NCI-H1105 treated with DMSO at 0.1 percent for 48 hours (cell line): Measurements from ENCODE around the gene WWOX.
A peak's percentile ranks its signal among the peaks of the same experiment; 100 is the strongest.

Source experiments
- DNase-seq: peaks from one replicate; lab custom pipeline; 2025; lab: John Stamatoyannopoulos, UW

WWOX gene

DNA sequence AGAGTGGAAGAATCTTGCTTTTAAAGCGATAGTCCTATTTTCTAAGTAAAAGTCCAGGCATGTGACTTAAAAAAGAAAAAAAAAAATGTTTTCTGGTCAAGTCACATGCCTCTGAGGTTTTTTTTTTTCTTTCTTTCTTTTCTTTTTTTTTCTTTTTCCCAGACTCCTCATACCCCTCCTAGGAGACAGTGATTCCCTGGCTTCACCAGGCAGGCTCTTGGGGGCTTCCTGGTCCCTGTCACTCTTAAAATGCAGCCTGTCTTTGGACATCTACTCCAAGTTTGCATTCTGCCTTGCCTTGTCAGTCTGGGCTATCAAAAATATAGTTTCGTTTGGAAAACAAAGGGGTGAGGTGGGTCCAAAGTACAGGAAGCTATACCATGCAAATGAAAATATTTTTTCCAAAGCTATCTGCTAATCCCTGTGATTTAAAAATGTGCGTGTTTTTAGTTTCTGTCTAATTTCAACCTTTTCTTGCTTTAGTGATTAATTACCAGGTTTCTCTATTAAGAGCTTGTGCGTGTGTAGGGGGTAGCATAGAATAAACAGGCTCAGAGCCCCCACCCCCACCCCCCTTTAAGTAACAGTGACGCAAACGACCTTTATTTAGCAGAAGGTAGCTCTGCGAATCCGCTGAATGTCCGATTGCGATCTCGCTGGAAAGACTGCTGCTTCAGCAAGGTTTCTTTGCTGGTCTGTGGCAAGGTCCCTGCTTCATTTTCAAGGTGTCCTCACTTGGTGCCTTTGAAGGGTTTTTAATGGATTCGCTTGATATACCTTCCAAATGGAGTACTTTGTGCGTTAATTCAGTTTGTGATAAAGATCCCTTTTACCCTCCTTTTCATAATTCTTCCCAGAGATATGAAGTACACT lies 510.2 kb downstream of the WWOX start:
- no peak for DNase-seq

DNA sequence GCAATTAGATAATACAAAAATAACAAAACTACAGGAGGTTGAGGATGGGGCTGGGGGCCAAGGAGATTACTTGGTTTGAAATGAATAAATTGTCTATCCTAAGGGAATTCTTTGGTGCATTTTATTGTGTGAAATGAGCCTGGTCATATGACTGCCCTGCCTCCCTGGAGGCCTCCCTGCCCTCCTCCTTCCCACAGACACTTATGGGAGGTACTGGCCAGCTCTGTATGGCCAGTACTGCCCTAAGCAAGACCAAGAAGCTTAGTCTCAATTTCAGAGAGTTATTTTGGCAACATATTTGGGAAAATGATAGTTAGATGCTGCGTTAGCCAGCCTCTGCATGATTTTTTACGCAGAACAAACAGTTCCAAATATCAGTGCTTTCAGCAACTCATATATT lies 511.9 kb downstream of the WWOX start:
- DNase-seq: no peak

DNA sequence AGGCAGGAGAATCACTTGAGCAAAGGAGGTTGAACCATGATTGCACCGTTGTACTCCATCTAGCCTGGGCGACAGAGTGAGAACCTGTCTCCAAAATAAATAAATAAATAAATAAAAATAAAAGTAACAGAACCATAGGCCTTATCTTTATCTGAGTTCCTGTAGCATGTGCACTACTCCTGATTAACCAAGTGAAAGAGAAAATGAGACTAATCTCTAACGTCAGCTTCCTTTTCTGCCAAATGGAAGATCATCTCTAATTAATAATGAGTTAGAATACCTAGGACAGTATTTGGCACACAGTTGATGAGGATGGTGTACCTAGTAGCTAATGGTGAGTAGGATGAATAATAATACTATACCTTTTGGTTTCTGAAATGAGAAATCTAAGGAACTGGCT lies 520.4 kb downstream of the WWOX start:
- no peak for DNase-seq

DNA sequence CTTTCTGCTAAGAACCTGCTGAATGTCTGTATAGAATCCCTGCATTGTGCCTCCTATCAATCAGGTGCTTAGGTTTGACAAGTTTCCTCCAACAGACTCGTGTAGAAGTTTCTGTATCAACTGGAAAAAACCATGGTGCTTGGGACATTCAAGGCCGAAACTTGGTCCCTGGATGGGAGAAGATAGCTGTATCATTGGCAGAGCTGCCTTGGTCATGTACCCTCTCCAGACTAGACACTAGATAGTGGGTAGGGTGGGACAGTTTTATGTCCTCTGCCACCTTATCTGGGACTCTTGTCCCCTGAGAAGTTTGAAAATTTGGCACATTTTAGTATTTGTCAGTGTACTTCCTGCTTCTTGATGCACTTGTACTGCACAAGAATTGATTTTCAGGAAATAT lies 520.8 kb downstream of the WWOX start:
- DNase-seq: no peak

DNA sequence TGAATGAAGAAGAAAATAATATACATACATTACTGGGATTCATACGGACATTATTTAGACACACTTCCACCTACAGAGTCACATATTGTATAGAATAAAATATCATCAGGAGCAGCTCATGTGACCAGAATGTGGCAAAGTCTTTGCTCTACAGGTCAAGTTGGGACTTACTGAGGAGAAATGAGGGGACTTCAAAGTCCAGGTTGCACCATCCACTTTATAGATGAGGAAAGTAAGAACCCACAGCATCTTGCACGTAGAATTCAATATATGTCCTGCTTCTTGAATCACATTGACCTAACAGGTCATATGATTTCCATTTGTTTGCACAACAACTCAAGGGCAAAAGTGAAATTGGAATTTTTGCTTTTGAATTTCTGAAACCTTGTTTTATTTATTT lies 524.3 kb downstream of the WWOX start:
- no peak for DNase-seq

DNA sequence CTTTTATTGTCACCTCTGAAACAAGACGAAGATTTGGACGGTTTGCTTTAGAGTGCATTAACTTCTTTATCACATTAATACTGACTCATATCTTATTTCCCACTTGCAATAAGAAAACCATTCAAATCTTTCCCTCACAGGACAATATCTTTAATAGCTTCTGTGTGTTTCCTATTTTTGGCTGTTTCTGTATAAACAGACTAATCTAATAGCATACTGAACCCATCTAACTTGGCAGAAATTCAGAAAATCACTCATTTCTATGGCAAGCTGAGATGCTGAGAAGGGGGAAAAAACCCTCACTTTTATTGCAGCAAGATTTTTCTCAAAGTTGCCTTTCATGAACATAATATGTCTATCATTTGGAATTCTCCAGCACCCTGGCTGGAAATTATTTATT lies 524.9 kb downstream of the WWOX start:
- DNase-seq: peak; percentile 32

DNA sequence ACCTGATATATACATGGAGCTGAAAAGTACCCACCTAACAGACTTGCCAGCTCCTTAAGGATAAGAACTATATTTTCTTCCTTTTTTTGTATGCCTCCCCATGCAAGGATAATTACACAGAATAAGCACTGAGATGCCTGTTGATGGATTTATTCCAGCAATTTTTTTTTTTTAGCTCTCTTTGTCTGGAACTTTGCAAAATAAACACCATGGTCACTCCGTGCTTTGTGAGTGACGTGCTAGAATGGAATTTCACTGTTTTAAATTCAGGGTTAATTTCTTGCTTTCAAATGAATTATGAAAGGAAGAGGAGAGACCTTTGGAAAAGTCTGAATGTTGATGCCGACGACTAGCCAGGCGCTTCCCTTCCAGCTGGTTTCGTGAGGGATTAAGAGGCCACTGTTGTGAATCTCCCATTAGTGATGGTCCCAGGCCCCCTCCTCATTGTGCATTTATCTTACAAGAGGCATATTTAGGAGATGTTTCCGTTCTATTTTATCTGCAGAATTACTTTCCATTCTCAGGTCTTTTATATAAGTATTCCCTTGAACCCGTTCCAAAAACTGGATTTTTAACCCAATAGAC lies 529.1 kb downstream of the WWOX start:
- DNase-seq: no peak

DNA sequence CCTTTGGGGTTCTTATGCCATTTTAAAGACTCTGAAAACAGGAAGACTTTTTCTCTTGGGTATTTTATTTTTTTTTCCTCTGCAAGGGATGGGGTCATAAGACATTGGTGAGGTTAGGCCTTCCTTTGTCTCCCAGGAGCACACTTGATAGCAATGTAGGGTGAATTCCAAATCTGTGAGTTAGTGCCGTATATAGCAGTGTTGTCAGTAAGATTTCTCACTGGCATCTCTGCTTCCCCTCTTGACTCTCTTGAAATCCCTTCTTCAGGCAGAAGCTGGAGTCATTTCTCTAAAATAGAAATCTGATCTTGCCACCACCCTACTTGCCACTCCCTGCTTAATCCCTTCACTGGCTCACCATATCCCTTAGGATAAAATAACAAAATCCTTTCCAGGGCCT lies 529.7 kb downstream of the WWOX start:
- DNase-seq: no peak

DNA sequence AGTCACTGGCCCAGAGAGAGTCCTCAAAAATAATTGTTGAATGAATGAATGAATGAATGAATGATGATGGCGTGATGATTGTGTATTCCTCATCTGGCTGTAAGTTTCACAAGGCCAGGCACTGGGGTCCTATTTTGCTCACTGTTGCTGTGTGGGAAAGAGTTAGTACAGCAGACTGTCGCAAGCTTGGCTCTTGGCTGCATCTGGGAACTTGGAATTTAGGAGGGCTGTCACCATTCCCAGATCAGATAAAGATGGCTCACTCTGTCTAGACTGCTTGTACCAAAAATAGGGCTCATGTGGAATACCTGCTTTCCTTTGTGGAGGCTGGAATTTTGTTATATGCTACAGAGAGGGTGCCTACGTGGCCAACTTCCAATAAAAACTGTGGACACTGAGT lies 530.6 kb downstream of the WWOX start:
- no peak for DNase-seq

DNA sequence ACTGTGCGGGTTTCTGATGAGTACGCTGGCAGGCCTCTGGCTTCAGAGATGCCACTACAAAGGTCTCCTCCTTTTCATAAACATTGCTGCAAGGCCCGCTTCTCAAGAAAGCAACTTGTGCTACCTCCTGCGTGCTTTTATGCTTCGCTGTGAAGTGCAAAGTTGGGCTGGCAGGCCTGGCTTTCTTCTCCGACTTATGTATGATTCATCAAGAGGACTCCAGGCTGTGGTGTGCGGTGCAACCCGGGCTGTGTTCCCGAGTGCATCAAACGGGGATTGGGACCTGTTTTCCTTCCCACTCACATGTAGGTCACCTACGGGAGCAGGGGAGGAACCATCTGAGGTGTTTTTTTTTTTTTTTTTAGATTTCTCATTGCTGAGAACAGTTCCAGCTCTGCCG lies 534.1 kb downstream of the WWOX start:
- no peak for DNase-seq

DNA sequence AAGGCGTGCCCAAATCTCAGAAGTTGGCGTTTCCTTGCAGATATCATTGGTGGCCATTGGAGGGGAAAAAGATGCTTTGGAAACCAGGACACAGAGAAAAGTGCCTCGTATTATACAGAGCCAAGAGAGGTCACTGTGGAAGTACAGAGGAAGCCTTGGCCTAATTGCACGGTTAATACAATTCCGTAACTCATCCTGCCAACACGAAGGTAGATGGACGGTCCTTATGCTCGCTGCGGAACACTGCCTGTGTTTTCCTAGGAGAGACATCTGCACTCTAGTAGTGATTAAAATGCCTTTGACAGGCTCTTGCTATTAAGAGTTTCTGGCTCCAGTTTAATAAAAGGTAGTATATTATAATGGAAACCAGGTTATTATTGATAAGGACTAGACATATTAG lies 536.4 kb downstream of the WWOX start:
- DNase-seq: no peak

DNA sequence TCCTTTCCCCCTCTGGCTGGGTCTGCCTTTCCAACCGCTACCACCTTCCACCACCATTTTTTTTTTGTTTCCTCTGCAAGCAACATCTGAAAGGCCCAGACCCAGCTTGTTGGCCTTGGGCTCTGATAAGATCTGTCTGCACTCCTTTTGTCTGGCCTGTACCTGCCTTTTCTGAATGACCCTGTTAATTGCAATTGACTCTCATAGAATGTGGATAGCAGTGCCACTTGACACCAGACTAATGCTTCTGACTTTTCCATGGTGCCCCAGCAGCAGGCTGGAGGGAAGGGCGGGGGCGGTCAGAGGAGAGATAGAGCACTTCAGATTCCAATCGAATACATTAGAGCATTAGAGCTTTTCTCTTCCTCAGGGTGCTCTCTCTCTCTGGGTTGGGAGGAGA lies 538.9 kb downstream of the WWOX start:
- peak; percentile 62 for DNase-seq

DNA sequence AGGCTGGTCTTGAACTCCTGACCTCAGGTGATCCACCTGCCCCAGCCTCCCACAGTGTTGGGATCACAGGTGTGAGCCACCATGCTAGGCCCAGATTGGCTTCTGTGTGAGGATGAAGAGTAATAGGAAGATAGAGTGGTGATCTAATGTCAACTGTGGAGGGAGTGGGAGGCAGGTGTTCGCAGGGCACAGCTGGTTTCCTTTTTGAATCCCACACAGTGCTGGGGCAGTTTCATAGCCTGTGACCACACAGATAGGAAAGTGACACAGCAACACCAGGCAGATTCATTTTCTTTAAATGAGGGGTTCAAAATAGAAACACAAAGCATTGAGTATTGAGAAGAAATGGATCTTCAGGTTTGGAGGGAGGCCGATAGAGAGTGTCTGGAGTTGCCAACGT lies 540.3 kb downstream of the WWOX start:
- DNase-seq: no peak

DNA sequence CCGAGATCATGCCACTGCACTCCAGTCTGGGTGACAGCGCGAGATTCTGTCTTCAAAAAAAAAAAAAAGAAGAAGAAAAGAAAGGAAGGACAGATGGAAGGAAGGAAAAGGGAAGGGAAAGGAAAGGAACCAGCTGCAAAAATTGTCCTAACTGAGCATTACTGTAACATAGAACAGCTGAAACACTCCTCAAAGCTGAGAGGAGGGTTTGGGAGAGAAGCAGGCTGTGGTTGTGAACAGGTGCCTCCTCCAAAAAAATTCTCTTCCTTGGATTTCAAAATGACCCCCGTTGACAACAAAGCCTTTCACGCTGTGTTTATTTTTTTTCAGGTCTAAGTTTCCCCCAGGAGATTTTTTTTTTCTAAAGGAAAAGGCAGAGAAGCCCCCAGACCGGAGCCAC lies 541.4 kb downstream of the WWOX start:
- DNase-seq: no peak

DNA sequence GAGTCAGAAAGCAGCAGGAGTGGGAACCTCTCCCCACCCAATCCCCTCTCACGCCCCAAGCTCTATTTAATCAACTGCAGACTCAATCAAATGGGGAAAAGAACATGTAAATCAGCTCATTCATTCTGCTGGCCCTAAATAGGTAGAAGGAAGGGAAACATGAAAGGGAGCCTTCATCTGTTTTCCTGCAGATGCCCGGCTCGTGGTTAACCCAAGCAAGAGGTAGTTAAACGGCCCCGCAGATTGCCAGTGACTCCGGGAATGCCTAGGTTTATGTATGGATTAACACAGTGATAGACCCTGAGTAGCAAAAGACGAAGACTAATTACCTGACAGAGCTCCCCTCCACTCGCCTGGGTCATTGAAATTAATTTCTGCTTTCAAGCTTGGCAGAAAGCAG lies 542.0 kb downstream of the WWOX start:
- DNase-seq: peak; percentile 10

DNA sequence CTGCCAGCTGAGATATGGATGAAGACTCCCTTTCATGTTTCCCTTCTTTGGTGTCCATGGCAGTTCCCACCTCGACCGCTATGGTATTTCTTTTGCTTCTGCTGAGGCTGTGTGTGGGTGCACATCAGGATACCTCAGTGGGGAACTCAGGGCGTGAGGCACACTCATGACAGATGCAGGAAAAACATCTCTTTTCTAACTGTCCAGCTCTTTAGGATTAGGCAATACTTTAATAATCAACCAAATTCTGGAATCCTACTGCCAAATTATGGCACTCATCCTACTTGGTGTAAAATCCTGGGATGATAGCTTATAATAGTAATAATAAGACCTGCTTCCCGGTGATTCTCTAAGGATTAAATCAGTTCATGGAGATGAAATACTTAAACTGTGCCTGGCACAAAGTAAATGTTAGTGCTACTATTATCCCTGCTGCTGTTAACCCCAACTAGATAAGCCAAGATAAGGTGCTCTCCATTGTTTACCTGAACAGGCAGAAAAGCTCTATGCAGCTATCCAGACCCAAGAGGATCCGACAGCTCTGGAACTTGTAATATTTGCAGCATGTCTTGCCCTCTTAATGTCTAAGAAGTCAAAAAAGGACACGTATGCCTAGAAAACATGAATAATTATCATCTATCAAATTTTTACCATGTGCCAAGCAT lies 543.3 kb downstream of the WWOX start:
- DNase-seq: no peak

DNA sequence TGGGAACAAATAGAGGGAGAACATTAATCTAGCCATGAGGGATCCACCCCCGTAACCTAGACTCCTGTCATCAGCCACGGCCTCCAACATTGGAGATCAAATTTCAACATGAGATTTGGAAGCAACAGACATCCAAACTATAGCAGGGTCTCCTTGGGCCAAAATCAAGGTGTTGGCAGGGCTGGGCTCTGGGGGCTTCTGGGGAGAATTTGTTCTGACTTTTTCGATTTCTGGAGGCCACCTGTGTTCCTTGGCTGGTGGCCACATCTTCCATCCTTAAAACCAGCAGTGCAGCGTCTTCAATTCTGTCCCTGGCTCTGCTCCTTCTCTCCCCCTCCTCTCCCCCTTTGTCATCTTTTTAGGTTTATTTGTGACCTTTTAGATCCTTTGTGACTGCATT lies 546.2 kb downstream of the WWOX start:
- DNase-seq: no peak

DNA sequence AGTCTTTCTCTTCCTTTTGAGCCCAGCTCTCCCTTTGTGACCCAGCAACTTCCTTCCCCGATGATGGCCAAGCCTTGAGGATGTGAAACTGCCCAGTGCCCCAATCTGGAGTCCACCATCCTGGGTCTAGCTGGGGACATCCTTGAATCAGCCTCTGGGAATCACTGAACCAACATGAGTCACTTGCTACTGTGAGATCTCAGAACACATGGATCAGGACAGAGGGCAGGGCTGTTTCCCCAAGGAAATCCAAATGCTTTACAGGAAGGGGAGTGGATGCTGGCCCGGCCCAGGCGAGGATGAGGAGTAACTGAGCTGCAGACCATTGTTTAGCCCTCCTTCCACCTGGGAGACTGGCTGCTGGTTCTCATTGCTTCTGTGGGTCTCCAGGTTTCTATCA lies 547.6 kb downstream of the WWOX start:
- no peak for DNase-seq

DNA sequence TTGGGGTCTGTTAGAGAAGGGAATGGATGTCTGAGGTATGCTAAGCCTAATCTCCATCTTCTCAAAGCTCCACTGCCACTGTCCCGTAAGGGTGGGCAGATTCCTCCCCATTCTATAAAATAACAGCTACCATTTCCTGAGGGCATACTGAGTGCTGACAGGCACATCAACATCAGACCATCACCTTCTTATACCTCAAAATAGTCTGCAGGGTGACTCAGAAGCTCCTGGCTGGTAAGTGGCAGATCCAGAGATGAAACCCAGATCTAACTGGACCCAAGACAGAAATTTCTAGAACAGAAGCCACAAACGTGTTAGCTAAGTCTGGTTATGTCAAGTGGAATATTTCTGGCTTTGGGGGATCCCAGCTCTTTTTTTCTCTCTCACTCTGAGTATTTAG lies 548.0 kb downstream of the WWOX start:
- no peak for DNase-seq

DNA sequence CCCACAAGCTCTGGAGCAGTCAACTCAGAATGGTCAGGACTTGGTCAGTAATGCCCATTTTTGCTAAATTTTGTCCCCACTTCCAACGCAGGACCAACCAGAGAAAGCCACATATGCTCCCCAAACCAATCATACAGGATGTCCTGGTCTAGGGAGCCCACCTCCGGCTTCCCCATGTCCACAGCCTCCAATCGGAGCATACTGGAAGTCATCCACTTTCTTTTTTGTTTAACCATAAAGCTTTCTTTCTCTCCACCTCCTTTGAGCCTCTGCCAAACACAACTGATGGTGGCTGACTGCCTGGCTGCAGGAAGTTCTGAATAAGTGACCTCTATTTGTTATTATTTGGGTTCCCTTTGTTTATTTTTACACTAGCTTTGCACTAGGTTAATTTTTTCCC lies 549.1 kb downstream of the WWOX start:
- DNase-seq: no peak

DNA sequence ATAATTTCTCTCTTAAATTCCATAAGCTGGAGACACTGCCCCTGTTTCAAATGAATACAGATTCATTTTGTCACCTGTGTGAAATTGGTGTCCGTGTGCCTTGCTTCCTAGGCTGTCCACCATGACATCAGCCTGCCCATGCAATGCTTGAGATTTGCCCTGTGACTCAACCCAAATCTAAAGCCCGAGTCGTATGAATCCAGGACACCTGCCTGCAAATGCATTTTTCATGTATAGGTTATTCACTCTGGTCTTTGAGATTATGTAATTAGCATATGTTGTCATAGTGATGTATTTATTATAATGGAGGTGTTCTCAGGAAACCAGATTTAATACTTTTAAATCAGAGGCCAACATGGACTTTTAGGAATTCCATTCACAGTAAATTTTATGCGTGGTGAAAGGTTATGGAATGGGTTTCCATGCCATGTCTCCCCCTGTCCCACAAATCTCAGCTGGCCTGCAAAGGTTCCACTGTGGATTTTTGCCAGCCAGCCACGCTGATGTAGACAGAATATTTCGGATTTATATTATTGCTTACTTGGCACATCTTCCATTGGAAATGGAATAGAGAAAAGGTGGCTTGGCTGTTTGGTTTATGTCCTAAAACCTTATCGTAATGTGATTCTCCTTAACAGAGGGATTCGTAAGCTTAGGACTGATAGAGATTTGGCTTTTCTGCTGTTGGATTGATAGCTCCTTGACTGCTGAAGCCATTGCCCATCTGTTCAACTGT lies 551.1 kb downstream of the WWOX start:
- no peak for DNase-seq

DNA sequence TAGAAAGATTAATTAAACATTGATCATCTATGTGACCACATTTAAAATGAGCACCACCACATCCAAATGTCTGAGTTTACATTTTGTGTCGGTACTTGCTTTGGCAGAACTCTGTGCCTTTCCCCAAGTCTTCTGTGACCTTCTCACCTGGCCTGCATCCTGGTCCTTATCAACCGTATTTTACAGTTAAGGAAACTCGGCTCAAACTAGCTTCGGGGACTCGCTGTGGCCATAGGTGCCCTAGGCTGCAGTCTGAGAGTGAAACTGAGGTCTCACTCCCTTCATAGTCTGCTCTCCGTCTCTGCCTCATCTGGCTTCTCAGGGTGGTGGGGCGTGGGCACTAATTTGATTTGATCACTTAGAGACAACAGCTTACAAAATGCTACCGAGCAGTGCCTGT lies 555.5 kb downstream of the WWOX start:
- no peak for DNase-seq
